ENCODE measurements around the gene CPNE7.

- no peak for TF ChIP-seq CTCF (IDR thresholded peaks at IDR 0.05)
- TF ChIP-seq POLR2A (IDR thresholded peaks at IDR 0.05): no peak
Measured at GRCh38 chr16:89604764-89605163, 29.2 kb downstream of the CPNE7 start.
